Endothelial cell (in vitro differentiated cells): Measurements from ENCODE around the gene CDADC1. TPM values are rescaled to one million over a fixed set of nuclear protein-coding genes. Genes with fewer than 3 reads are reported as not detected.

ENCODE experiments used
- DNase-seq: peaks from one replicate; pipeline ENCODE4 v3.0.0; 2021; ENCODE audit warnings: low spot score
- H3K27ac Mint-ChIP-seq: one replicate; pipeline ENCODE4 v1.8.0; 2021; ENCODE audit warnings: mixed read lengths, inconsistent platforms; ENCODE audit not compliant: unreplicated experiment
- H3K27me3 Mint-ChIP-seq: one replicate; pipeline ENCODE4 v1.8.0; 2021; ENCODE audit warnings: mild to moderate bottlenecking, moderate library complexity, mixed read lengths, inconsistent platforms; ENCODE audit not compliant: unreplicated experiment
- H3K36me3 Mint-ChIP-seq: one replicate; pipeline ENCODE4 v1.8.0; 2021; ENCODE audit warnings: mild to moderate bottlenecking, low read depth, mixed read lengths, inconsistent platforms; ENCODE audit not compliant: unreplicated experiment
- H3K4me1 Mint-ChIP-seq: one replicate; pipeline ENCODE4 v1.8.0; 2021; ENCODE audit warnings: mild to moderate bottlenecking, mixed read lengths, inconsistent platforms; ENCODE audit not compliant: unreplicated experiment
- H3K4me3 Mint-ChIP-seq: one replicate; pipeline ENCODE4 v1.8.0; 2021; ENCODE audit warnings: mild to moderate bottlenecking, mixed read lengths, inconsistent platforms; ENCODE audit not compliant: unreplicated experiment
- H3K9me3 Mint-ChIP-seq: one replicate; pipeline ENCODE4 v1.8.0; 2021; ENCODE audit warnings: mixed read lengths, inconsistent platforms; ENCODE audit not compliant: unreplicated experiment
- CTCF ChIP-seq: fragments of 200-600 bp; sonication (generic); IDR thresholded peaks from one replicate; pipeline ENCODE4 v1.5.0; 2021; ENCODE audit warnings: antibody characterized with exemption; ENCODE audit not compliant: unreplicated experiment
- total RNA-seq: library from RNA; stranded (reverse); fragmentation: NEBNext Ultra II Directional; extraction: Animal tissue kit (Norgen Biotek cat#: 25700); gene quantifications from one replicate; pipeline ENCODE4 v1.2.1, GENCODE V29; 2021; ENCODE audit not compliant: unreplicated experiment

Gene CDADC1
- total RNA-seq, 1 donor from 2014 or later = 5.1 TPM

- H3K4me3 Mint-ChIP-seq = peak overlapping the region; percentile 78
- DNase-seq = no peak
Measured at GRCh38 chr13:49218493-49219051, 29.2 kb upstream of the CDADC1 start.

GRCh38 chr13:49219647-49220035 is 28.1 kb upstream of the CDADC1 start:
- no peak for DNase-seq
- no peak for TF ChIP-seq CTCF
- Mint-ChIP-seq H3K27ac (peak overlapping the region; percentile 72), H3K4me1 (peaks cover 28% of the 10 kb centered on the region), H3K4me3 (peak overlapping the region; percentile 74), H3K27me3 (peaks cover 29% of the 10 kb centered on the region), H3K36me3 (peaks cover 17% of the 10 kb centered on the region), H3K9me3 (peaks cover 6% of the 10 kb centered on the region)

More at GRCh38 chr13:49218493-49219051, 29.2 kb upstream of the CDADC1 start:
- Mint-ChIP-seq H3K27ac (no peak overlapping the region), H3K4me1 (peaks cover 29% of the 10 kb centered on the region), H3K27me3 (peaks cover 26% of the 10 kb centered on the region), H3K9me3 (peaks cover 6% of the 10 kb centered on the region), H3K36me3 (peaks cover 17% of the 10 kb centered on the region)
- TF ChIP-seq CTCF = no peak

- H3K27me3 Mint-ChIP-seq = peaks cover 29% of the 10 kb centered on the region
- H3K27ac Mint-ChIP-seq = peak within 1 kb of the TSS; percentile 72
- peaks cover 6% of the 10 kb centered on the region for H3K9me3 Mint-ChIP-seq
- TF ChIP-seq CTCF = peak; percentile 28
- peaks cover 22% of the 10 kb centered on the region for H3K4me1 Mint-ChIP-seq
- H3K36me3 Mint-ChIP-seq = peaks cover 17% of the 10 kb centered on the region
- peak within 1 kb of the TSS; percentile 74 for H3K4me3 Mint-ChIP-seq
- peak; percentile 41 for DNase-seq
Measured at GRCh38 chr13:49220036-49220855, 27.5 kb upstream of the CDADC1 start, which contains the start of gene MLNR. TSS of gene MLNR (plus strand) at chr13:49220338. CDS start at chr13:49220338, 0 bp downstream.

- Mint-ChIP-seq H3K27me3 (peaks cover 32% of the 10 kb centered on the region), H3K9me3 (peaks cover 6% of the 10 kb centered on the region), H3K4me1 (peaks cover 22% of the 10 kb centered on the region), H3K36me3 (peaks cover 17% of the 10 kb centered on the region), H3K4me3 (peak overlapping the region; percentile 52), H3K27ac (no peak overlapping the region)
- DNase-seq = peak; percentile 18
- no peak for TF ChIP-seq CTCF
Measured at GRCh38 chr13:49220856-49221589, 26.7 kb upstream of the CDADC1 start.
